IPS-18a (cell line): Measurements from ENCODE around the gene CES5A.
"Not testable (repeated sequence)": the region's sequence is repeated elsewhere in the genome, so short reads cannot be mapped to it uniquely, and the experiment has no call there.

ENCODE experiments used
- H3K27ac ChIP-seq: one replicate; pipeline ENCODE4 v1.5.1; 2013; ENCODE audit warnings: low read length
- H3K27me3 ChIP-seq: one replicate; pipeline ENCODE4 v1.6.1; 2013; ENCODE audit warnings: mild to moderate bottlenecking, low read length; ENCODE audit not compliant: control insufficient read depth, insufficient read depth
- H3K36me3 ChIP-seq: one replicate; pipeline ENCODE4 v1.6.1; 2013; ENCODE audit warnings: low read depth, low read length; ENCODE audit not compliant: control insufficient read depth
- H3K4me1 ChIP-seq: one replicate; pipeline ENCODE4 v1.6.1; 2013; ENCODE audit warnings: low read depth, low read length; ENCODE audit not compliant: control insufficient read depth
- H3K4me3 ChIP-seq: one replicate; pipeline ENCODE4 v1.5.1; 2013; ENCODE audit warnings: low read length
- H3K9ac ChIP-seq: one replicate; pipeline ENCODE4 v1.6.1; 2013; ENCODE audit warnings: mild to moderate bottlenecking, low read length, moderate library complexity
- H3K9me3 ChIP-seq: one replicate; pipeline ENCODE4 v1.6.1; 2013; ENCODE audit warnings: low read depth, low read length; ENCODE audit not compliant: control insufficient read depth

The CES5A gene

DNA sequence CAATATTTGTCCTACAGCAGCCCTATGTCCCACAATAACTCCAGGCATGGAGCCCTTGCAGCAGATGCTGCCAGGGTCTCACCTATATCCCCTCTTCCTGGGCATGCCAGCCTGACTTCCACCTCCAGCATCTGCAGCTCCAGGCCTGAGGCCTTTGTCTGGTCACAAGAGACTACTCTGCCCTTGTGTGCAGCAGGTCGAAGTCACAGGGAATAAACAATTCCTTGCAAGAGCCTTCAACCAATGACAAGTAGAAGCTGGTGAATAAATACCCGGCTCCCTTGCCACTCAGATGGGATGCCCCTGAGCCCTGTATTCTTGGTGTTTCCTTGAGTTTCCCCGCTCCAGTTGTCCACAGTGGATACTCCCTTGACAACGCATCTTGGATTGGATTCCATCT is 65.3 kb downstream of the CES5A start:
- no peak overlapping the region for H3K9ac ChIP-seq
- H3K27ac ChIP-seq: no peak overlapping the region
- no peaks in the 10 kb centered on the region for H3K36me3 ChIP-seq
- H3K9me3 ChIP-seq: no peaks in the 10 kb centered on the region
- no peaks in the 10 kb centered on the region for H3K27me3 ChIP-seq
- H3K4me3 ChIP-seq: no peak overlapping the region
- H3K4me1 ChIP-seq: peaks cover 5% of the 10 kb centered on the region

GRCh38 chr16:55809386-55809785 is 65.8 kb downstream of the CES5A start:
- no peaks in the 10 kb centered on the region for H3K9me3 ChIP-seq
- H3K27ac ChIP-seq: no peak overlapping the region
- peaks cover 5% of the 10 kb centered on the region for H3K4me1 ChIP-seq
- H3K36me3 ChIP-seq: no peaks in the 10 kb centered on the region
- no peaks in the 10 kb centered on the region for H3K27me3 ChIP-seq
- H3K4me3 ChIP-seq: no peak overlapping the region
- H3K9ac ChIP-seq: no peak overlapping the region

DNA sequence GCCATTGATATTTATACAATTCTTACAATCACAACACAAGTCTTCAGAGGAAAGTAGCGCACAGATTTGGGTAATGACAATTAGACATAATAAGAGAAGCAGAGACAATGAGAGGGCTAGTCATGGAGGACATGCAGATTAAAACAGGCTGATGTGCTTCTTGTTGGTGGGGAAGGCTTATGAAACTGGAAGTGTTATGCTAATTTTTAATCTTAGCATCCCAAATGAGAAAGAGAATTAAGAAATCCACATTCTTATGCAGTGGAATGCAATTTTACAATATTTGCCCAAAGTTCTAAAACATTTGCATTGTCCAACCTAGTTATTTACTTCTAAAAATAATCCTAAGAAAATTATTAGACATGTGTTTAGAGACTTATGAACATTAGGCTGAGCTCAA is 66.9 kb downstream of the CES5A start:
- not testable (repeated sequence) for H3K27me3 ChIP-seq, H3K36me3 ChIP-seq, H3K9ac ChIP-seq, H3K27ac ChIP-seq, H3K9me3 ChIP-seq, H3K4me3 ChIP-seq, H3K4me1 ChIP-seq

DNA sequence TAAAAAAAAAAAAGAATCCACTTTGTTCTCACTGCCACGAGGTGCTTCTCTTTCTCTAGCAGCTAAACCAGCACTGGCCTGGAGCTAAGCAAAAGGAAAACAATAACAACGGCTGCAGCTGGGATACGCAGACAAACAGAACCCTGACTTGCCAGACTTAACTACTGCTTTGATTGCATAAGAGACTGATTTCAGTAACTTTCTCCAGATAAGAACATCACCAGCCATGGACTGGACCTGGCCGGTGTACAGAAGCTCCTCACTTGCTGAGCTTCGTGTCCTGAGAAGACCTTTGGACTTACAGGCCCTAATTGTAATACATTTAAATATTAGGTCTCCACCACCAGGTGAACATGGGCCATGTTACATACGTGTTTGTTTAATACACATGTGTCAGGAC is 70.1 kb downstream of the CES5A start:
- H3K36me3 ChIP-seq, H3K9ac ChIP-seq, H3K27ac ChIP-seq, H3K4me3 ChIP-seq, H3K9me3 ChIP-seq, H3K27me3 ChIP-seq, H3K4me1 ChIP-seq: not testable (repeated sequence)

DNA sequence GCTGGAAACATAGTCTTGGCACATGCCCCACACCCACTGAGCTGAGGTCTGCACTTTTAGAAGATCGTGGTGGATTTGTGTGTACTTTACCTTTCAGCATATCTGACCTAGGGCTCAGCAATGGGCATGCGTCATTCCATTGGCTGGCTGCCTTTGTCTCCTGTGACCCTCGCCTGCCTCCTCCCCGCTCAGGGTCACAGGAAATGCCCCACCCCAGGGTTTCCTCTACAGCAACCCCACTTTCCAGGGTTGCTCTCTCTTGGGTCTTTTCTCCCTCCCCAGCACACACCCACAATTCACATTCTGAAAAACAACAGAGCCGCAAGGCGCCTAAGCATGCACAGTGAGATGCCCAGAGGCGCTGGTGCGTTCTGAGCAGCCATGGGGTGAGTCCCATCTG is 71.5 kb downstream of the CES5A start:
- not testable (repeated sequence) for H3K27ac ChIP-seq, H3K9ac ChIP-seq, H3K36me3 ChIP-seq, H3K4me3 ChIP-seq, H3K27me3 ChIP-seq, H3K9me3 ChIP-seq, H3K4me1 ChIP-seq
